H1 (cell line): ENCODE data around the gene FBP1. TPM values are rescaled to one million over a fixed set of nuclear protein-coding genes. Genes with fewer than 3 reads are reported as not detected.

ENCODE experiments used
- ASH2L ChIP-seq: fragments of 200-600, 300-600 bp; sonication (generic); IDR thresholded peaks from one replicate; pipeline ENCODE4 v1.7.1; 2017; ENCODE audit warnings: low read length
- CBX8 ChIP-seq: fragments of 300-800, 300-1000 bp; sonication (generic); IDR thresholded peaks from 2 replicates; pipeline ENCODE4 v1.7.1; 2016; ENCODE audit warnings: low read depth, low read length, borderline replicate concordance
- EP300 ChIP-seq, 2 experiments: IDR thresholded peaks; 1 replicate in 1 of 2; 2 replicates in 1 of 2; pipeline ENCODE4 v1.6.1; 2011 to 2012; ENCODE audit warnings: low read depth in 2 of 2, low read length in 2 of 2, mild to moderate bottlenecking in 2 of 2, borderline replicate concordance in 1 of 2, inconsistent platforms in 1 of 2, moderate library complexity in 1 of 2
- HDAC6 ChIP-seq: IDR thresholded peaks from one replicate; pipeline ENCODE4 v1.7.1; 2012; ENCODE audit warnings: low read depth, mild to moderate bottlenecking, inconsistent platforms, low read length, moderate library complexity
- JUND ChIP-seq: IDR thresholded peaks from 2 replicates; pipeline ENCODE4 v1.6.1; 2011; ENCODE audit warnings: mild to moderate bottlenecking, improper control_type of control experiment, low read length
- SAP30 ChIP-seq: fragments of 300-600 bp; sonication (generic); IDR thresholded peaks from 2 replicates; pipeline ENCODE4 v1.7.1; 2012; ENCODE audit warnings: low read length, moderate library complexity, mild to moderate bottlenecking, inconsistent platforms; ENCODE audit not compliant: insufficient read depth, insufficient replicate concordance
- SIX5 ChIP-seq: IDR thresholded peaks from 2 replicates; pipeline ENCODE4 v1.6.1; 2011; ENCODE audit warnings: mild to moderate bottlenecking, low read depth, low read length
- TCF12 ChIP-seq: IDR thresholded peaks from 2 replicates; pipeline ENCODE4 v1.6.1; 2011; ENCODE audit warnings: low read depth, mild to moderate bottlenecking, low read length
- polyA plus RNA-seq, 7 experiments: library from polyadenylated mRNA; depleted of rRNA in 3 of 7; stranded (reverse) in 5 of 7; unstranded in 2 of 7; fragments of >200 nt in 5 of 7; fragments of 200-250 nt in 2 of 7; gene quantifications; 1 replicate in 5 of 7; 2 replicates in 1 of 7; 4 replicates in 1 of 7; pipeline versions ENCODE4 v1.2.1 to v1.2.3, GENCODE V29; 2011 to 2013; ENCODE audit warnings: missing spikeins in 2 of 7, mixed read lengths in 2 of 7
- total RNA-seq: library from RNA; stranded (reverse); fragmentation: NEBNext Ultra II Directional; extraction: Animal tissue kit (Norgen Biotek cat#: 25700); gene quantifications from 2 replicates; pipeline ENCODE4 v1.2.1, GENCODE V29; 2021

FBP1 gene
- total and polyA plus RNA-seq, 2 of the 8 experiments (the other 6 are each of a cell fraction or from before 2014, with no cell fraction given) = 1.0 to 4.1 TPM

DNA sequence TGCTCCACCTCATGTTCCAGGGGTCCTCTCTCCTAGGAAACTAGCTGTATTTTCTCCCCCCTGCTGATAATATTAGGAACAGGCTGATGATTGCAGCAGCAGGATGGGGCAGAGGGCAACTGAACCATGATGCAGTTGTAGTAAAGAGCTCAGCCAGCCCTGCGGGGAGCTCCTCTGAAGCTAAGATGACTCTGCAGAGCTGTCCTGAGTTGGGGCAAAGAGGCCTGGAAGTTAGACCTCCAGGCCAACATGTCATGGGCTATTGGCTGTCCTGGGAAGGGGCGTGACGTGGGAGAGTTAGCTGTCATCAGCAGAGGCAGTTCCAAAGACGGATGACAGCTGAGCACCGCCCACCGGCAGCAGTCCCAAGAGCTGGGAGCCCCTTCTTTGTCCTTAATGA lies 6.6 kb upstream of the FBP1 start (continued):
- TF ChIP-seq CBX8 (no peak), EP300 (IDR thresholded peaks at IDR 0.05; ENCODE audit: borderline replicate concordance in 1 of 2, low read depth in 2 of 2, low read length in 2 of 2) (no peak), SIX5 (no peak), HDAC6 (no peak), SAP30 (no peak), TCF12 (no peak), ASH2L (no peak), JUND (no peak)
